Inferior parietal cortex (tissue), 1 donor: ENCODE data around the gene MSGN1.
A peak's percentile ranks its signal among the peaks of the same experiment; 100 is the strongest.
"Not testable (repeated sequence)": the region's sequence is repeated elsewhere in the genome, so short reads cannot be mapped to it uniquely, and the experiment has no call there.

ENCODE experiments used
- DNase-seq: peaks from one replicate; pipeline ENCODE4 v3.0.0-alpha.2; 2016; ENCODE audit errors: extremely low spot score

MSGN1 gene

DNA sequence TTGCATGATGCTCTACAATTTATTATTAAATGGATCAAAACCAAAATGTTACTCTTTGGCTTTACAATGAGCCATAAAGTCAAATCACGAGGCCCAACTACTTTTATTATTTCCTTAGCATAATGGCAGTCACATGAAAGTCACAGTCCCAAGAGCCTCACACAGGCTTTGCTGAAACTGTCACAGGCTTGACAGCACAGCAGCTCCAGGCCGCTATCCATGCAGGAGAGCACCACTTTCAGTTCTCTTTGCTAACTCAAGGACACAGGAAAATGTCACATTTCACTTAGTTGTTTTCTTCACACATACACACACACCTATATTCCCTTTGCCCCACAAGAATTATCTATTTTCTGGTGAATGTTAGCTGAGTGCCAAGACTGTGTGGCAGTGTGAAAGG lies 11.1 kb upstream of the MSGN1 start:
- no peak for DNase-seq

DNA sequence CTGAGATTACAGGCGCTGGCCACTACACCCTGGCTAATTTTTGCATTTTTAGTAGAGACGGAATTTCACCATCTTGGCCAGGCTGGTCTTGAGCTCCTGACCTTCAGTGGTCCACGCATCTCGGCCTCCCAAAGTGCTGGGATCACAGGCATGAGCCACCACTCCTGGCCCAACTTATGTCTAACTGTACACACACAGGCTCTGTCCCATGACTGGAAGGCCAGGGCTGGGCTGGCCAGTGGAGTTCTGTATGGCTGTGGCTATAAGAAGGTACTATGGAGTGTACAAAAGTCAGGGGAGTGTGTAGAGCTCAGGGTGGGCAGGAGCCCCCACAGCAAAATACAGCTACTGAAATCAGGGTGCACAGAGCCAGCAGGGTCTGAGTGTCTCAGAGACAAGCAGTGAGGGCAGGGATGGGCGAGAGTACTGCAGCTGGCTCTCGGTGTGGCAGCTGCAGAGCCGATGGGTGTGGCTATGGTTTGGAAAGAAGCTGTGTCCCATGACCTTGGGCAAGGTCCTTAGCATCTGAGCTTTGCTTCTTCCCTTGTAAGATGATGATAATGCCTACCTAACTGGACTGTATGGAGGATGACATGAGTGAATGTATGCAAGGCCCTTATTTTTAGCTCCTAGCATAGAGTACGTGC lies 10.4 kb upstream of the MSGN1 start:
- no peak for DNase-seq

GRCh38 chr2:17813010-17813741 lies 3.1 kb upstream of the MSGN1 start:
- DNase-seq, result no peak

- no peak for DNase-seq
Observed at GRCh38 chr2:17813742-17814473, 2.4 kb upstream of the MSGN1 start.

GRCh38 chr2:17814601-17815000 lies 1.7 kb upstream of the MSGN1 start:
- DNase-seq, result no peak

- DNase-seq, result peak; percentile 55
Observed at GRCh38 chr2:17815468-17816184, 634 bp upstream of the MSGN1 start.

GRCh38 chr2:17818235-17818815 lies 2.1 kb downstream of the MSGN1 start:
- DNase-seq, result no peak

- DNase-seq, result no peak
Observed at GRCh38 chr2:17821080-17821479, 4.8 kb downstream of the MSGN1 start.

DNA sequence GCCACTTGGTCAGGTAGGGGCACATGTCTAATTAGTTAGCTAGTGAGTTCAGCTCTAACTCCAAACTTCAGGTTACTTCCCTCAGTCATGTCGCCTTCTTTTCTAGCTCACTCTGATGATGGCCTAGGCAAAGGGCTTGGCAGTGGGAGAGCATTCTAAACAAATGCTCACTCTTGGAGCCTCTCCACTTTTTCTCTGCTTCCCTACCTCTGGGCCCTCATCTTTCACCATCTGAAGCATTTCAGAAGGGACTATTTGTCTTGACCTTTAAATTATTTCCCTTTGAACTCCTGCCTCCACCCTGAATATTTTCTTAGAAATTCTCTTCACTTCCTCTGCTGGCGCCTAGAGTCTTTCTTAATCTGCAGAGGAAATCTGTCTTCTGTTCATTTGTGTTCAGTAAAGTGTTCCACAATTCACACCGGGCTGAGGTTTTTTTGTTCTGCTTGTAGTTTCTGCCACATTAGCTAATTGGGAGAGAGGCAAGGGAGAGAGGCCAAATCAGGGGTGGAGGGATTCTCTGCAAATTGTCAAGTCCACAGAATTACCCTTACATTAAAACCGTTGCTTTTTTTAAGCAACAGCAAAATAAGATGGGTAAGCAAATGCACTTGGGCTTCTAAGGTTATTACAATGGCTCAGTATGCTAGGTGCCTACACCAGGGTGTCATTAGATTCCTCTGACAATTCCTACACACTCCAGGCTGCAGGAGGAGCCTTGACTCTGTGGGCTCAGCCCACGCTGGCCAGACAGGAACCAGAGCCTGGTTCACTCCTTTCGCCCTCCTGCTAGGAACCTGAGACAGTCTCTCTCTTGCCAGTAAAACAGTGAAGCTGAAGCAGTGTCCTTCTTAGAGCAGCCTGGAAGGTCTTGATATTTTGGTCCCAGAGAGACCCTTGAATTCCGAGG lies 5.5 kb downstream of the MSGN1 start:
- no peak for DNase-seq

DNA sequence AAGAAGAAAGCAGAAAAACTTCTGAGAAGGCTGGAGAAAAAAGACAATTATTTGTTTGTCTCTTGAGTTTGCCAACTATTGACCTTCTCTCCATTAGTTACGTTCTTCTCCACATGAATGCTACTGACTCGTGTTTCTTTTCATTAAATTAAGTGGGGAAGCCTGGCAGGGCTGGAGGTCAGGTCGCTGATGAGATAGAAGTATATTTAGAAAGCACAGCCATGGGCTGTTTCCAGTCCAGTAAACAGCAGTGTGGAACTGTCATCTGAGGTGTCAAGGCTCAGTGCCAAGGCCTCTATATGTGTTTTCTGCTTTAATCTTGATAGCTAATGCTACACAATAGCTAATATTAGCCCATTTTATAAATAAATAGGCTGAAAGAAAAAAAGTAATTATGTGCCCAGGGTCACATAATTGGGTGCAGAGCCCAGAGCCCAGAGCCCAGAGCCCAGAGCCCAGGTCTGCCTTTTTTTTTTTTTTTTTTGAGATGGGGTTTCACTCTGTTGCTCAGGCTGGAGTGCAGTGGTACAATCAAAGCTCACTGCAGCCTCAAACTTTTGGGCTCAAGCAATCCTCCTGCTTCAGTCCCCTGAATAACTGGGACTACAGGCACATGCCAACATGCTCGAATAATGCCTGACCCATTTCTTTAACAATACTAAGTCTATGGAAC lies 6.3 kb downstream of the MSGN1 start:
- DNase-seq, result no peak

DNA sequence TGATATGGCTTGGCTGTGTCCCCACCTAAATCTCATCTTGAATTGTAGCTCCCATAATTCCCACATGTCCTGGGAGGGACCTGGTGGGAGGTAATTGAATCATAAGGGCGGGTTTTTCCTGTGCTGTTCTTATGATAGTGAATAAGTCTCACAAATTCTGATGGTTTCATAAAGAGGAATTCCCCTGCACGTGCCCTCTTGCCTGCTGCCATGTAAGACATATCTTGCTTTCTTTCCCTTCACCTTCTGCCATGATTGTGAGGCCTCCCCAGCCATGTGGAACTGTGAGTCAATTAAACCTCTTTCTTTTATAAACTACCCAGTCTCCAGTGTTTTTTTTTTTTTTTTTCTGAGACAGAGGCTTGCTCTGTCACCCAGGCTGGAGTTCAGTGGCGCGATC lies 7.4 kb downstream of the MSGN1 start:
- DNase-seq, result not testable (repeated sequence)

DNA sequence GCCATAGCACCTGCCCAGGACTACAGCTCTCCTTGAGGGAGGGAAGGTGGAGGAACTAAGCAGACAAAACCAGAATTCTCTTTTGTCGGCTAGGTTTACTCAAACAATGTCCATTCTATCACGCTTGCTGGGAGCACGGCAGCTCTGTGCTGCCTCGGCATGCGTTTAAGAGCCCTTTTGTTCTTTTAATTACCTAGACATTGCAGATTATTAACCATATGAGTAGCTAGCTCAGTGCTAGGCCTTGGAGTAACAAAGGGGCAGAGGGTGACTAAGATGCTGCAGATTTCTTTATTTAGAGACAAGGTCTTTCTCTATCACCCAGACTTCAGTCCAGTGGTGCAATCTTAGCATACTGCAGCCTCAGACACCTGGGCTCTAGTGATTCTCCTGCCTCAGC lies 11.1 kb downstream of the MSGN1 start:
- no peak for DNase-seq

DNA sequence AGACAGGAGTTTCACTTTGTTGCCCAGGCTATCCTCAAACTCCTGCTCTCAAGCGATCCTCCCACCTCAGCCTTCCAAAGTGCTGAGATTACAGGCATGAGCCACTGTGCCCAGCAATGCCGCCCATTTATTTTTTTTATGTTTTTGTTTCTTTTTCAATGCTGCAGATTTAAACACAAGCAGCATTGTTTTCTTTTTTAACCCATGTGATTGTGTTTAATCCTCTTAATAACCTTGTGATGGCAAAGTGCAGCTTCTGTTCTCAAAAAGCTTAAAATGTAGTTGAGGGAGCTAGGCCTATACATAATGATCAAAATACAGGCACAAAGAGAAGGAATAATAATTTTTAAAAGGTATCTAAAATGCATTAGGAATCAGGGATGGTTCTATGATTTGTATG lies 11.5 kb downstream of the MSGN1 start:
- DNase-seq, result no peak

GRCh38 chr2:17830053-17831034 lies 14.1 kb downstream of the MSGN1 start:
- DNase-seq, result peak; percentile 77

DNA sequence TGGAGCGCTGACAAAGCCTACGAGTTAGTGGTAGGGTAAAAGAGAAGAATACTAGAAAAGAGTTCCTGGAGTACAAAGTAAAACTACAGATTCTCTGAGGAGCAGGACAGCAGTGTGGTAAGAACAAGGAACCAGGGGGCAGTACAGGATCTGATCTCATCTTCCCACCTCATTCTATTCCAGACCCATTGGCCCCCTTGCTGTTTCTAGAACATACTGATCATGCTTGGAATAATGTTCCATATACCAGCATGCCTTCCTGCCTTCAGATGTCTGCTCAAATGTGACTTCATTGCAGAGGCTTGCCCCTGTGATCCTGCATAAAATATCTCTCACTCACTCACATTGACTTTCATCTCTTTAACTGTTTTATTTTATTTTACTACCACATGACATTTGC lies 19.3 kb downstream of the MSGN1 start:
- DNase-seq, result no peak

DNA sequence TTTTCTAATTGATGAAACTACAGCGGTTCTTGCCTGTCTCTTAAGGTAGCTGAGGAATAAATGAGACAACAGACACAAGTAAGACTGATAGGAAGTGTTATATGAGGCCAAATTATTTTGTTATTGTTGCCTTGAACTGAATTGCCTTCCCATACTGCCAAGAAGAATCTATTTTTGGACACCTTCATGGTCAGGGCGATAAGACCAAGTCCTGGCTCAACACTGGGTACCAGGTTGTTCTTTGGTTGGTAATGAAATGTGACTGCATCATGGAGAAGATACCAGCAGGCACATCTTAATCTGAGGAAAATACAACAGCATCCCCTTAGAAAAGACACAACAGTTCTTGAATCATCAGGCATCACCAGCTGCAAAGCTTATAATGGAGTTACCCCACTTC lies 23.7 kb downstream of the MSGN1 start:
- no peak for DNase-seq

GRCh38 chr2:17843457-17843856 lies 27.2 kb downstream of the MSGN1 start:
- no peak for DNase-seq

- DNase-seq, result no peak
Observed at GRCh38 chr2:17845806-17846205, 29.5 kb downstream of the MSGN1 start.

- DNase-seq, result no peak
Observed at GRCh38 chr2:17846676-17847075, 30.4 kb downstream of the MSGN1 start.
